Kasumi-1 (cell line): ENCODE measurements around the gene NUDT4B.
"Not testable (repeated sequence)": the region's sequence is repeated elsewhere in the genome, so short reads cannot be mapped to it uniquely, and the experiment has no call there.

Experiments
- DNase-seq, 2 experiments: peaks; one replicate each; lab custom pipeline; 2025; lab: John Stamatoyannopoulos, UW

The NUDT4B gene

DNA sequence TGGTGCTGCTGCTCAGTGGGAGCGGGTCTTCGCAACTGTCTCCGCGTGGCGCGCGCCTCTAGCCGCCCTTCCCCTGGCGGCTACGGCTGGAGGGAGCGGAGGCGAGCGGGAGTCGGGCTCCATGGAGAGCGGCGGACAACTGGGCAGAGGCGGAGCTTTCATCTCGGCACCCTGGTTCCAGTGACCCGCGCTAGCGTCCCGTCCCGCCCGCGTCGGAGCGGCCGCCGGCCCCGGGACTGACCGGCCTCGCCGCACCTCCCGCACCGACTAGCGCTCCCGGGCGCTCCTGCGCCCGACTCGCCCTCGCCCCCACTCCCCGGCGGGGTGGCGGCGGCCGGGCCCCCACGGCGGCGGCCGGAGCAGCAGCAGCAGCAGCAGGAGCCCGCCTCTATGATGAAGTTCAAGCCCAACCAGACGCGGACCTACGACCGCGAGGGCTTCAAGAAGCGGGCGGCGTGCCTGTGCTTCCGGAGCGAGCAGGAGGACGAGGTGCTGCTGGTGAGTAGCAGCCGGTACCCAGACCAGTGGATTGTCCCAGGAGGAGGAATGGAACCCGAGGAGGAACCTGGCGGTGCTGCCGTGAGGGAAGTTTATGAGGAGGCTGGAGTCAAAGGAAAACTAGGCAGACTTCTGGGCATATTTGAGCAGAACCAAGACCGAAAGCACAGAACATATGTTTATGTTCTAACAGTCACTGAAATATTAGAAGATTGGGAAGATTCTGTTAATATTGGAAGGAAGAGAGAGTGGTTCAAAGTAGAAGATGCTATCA lies at the start of gene NUDT4B:
Gene NUDT4B (plus strand): TSS at position 212 of the 772 bp plus-strand sequence. CDS start 179 bp downstream, at position 391.
- DNase-seq, result not testable (repeated sequence)

DNA sequence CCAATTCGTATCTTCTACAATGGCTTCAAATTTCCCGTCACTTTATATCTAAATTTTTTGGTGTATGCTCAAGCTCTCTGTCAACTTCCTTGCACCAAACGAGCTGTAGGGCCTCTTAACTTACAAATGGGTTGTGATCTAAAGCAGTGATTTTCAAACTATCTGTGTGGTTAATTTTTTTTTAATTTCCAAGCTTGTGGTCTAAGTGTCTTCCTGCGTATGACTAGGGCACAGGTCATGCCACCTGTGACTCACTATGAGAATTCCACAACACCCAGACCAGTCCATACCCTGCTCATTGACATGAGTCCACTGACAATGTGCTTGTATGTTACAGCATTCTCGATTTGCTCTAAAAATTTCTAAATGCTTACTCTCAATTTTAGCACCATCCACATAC lies 49.2 kb upstream of the NUDT4B start:
- DNase-seq, result not testable (repeated sequence)

DNA sequence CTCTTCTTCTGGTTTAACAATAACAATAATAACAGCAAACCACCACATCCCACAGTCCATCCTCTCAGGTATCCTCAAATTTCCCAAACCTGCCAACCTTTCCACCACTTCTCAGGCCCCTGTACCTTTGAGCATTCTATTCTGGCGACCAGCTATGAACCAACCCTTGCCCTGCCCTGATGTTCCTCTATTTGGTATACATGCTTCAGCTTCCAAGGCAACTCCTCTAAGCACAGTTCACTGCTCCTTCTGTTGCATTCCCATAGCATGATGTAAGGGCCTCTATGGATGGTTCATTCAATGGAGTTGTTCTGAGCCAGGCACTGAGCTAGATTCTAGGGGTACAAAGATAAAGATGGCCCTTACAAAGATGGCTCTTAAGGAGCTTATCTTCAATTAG lies 46.3 kb upstream of the NUDT4B start:
- not testable (repeated sequence) for DNase-seq

DNA sequence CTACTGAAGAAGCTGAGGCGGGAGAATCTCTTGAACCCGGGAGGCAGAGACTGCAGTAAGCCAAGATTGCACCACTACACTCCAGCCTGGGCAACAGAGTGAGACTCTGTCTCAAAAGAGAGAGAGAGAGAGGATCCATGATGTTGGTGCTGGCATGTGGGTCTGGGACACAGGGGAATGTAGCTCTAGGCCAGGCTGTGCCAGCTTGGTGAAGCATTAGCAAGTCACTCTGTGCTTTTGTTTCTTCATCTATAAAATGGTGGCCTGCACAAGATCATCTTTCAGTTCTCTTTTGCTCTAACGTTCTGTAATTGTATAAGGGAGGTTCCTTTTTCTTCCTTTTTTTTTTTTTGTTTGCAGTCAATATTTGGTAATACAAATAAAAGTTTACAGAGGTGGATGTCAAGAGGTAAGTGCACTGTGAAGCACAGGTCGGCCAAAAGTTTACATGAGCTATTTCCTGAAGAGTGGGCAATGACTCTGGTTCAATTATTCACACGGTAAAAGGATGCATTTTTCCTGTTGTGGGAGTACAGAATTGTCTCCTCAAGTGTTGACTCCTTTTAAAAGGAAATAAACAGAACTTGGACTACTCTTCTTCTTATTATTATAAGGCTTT lies 44.5 kb upstream of the NUDT4B start:
- not testable (repeated sequence) for DNase-seq

DNA sequence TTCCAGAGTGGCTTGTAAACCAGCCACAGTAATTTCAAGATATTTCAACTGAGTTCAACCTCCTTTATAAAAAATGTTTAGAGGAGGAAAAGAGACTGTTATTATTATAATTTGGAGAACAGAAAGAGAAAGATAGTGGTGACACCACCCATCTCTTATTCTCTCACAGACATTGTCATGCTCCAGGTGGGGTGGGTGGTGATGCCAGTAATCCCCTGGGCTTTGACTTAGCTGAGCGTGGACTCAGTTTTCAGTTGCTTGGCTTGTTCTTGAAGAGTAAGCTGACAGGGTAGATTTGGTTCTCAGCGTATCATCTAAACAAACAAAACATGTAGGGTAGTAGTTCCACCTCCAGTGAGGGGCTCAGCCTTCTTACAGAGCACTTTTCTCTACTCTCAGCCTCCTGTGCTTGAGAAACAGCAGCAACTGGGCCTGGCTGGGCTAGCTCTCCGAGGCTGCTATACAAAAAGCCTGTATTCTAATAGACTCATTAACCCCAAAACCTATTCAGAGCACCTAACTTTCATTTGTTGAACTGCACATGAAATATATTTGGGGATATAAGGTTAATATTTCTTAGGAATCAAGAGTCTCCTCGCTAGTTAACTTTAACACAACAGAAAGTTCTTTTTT lies 43.1 kb upstream of the NUDT4B start:
- not testable (repeated sequence) for DNase-seq

DNA sequence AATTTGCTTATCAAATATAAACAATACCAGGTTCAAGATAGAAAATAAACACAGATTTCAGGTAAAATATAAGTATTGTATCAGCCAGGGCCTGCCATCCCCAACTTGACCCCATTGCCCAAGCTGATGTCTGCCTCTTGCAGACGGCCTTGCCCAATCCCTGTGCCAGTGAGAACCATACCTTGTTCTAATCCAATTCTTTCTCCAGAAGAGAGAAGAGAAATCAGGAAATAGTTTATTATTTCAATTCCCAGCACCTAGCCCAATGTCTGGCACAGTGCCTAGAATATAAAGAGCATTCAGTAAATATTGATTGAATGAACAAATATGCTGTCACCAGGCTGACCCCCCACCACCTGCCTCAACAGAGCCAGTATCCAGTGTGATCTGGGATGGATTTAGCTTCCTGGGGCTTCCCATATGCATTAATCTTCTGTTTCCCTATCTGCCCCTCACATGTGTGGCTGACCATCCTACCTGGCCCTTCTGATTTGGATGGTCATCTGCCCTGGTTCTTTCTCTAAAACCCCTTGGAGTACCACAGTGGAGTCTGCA lies 39.7 kb upstream of the NUDT4B start:
- not testable (repeated sequence) for DNase-seq

DNA sequence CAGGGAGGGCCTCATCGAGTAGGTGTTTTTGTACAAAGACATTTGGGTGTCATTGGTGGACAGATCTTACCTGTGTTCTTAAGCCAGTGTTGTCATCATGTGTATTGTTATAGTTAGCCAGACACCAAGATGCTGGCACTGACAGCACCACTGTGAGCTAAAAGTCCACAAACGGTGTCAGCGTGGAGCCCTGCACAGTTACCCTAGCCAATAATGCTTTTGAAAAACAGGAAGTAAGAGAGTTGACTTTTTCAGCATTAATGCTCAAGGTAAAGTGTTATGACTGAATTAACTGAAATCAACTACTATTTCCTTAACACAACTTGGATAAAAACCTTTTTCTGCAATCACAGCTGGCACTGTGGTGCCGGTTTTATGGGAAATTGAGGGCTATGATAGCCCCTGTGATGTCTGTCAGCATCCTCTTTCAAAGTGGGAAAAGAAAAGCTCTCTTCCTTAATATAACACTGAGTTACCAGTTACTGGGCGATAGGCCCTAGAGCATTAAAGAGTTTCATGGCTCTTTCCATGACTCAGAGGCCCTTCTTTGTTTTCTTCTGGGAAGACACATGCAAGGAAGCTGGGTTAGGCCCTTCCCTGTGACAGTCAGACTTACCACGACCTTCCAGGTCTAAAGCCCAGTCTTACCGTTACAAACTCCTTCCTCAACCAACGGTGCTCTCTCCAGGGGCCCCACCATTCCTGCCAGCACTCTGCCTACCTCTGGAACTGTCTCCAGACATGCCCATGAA lies 37.6 kb upstream of the NUDT4B start:
- DNase-seq, result not testable (repeated sequence)

DNA sequence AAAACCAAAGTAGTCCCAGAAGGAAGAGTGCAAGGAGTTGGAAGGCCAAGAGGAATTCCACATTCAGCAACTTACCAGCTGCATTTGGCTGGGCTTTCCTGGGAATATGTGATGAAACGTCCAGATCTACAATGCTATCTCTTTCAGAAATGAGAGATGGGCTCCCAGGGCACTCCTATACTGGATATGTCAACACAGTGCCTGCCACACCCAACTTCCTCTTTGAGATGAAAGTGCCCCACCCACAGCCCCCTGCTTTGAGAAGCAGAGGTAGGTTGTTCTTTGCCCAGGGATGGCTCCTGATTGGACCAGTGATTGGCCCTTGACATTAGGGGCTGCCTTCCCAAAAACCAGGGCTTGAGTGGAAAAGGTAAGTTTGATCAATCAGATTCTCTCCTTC lies 36.2 kb upstream of the NUDT4B start:
- DNase-seq, result not testable (repeated sequence)

DNA sequence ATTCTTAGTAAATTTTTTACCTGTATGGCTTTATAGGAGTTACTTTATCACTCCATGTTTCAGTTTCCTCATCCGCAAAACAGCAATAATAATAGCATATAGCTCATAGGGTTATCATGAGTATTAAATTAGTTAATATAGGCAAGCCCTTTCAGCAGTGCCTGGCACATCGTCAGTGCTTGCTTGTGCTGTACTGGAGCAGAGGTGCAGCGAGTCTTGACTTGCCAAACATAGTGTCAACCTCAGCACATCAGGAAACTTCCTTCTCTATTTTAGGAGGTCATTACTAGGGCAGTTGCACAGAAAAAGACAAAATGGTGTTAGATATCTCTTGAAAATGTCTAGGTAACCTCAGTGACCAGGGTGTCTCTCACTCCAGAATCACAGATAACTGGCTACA lies 33.1 kb upstream of the NUDT4B start:
- DNase-seq, result not testable (repeated sequence)

DNA sequence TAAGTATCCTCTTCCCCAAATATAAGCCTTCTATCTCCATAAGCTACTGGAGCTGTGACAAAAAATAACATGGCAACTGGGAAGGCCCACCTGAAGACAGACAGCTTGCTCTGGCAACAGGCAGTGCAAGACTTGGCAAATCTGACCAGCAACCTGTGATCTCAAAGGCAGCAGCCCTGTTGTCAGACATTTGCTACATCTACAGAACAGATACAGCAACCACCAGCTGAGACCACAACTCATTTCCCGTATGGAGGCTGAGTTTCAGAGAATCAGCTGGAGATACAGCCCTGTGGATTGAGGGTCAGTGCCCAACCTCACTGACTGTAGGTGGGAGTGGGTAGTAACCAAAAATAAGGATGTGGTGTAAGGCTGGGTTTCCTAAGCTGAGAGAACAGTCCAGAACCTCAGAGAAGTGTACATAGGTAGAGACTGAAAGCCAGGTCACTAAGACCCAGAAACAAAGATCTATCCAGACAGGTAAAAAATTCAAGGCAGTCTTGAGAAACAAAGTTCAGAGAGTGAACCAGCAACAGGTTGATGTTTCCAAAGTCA lies 31.5 kb upstream of the NUDT4B start:
- DNase-seq, result not testable (repeated sequence)

DNA sequence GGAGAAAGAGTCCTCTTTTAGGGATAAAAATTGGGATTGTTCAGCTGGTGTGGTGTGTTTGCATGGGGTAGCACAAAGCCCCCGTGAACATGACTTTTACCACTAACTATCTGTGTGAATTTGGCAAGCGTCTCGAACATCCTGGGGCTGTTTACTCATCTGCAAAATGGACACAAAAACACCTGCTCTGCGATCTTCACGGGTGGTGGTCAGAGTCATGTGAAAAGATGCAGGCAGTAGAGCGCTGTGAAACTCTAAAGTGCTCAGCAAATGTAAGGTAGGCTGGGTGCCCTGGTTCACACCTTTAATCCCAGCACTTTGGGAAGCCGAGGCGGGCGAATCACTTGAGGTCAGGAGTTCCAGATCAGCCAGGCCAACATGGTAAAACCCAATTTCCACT lies 27.7 kb upstream of the NUDT4B start:
- DNase-seq, result not testable (repeated sequence)

DNA sequence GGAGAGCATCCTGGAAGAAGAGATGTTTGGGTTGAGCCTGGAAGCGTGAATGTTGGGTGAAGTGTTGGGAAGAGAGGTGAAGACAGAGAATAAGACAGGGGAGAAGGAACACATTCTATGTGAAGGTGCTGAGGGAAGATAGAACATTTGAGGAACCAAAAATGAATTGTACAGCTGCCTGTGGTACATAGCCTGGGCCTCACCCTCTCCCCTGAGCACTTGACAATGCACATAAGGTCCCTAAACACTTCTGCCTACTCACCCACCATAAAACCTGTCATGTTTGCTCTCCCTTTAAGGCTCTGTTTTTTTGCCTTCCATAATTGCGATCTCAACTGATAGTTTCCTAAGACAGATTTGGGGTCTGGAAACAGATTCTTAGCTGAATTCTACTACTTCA lies 25.8 kb upstream of the NUDT4B start:
- not testable (repeated sequence) for DNase-seq

DNA sequence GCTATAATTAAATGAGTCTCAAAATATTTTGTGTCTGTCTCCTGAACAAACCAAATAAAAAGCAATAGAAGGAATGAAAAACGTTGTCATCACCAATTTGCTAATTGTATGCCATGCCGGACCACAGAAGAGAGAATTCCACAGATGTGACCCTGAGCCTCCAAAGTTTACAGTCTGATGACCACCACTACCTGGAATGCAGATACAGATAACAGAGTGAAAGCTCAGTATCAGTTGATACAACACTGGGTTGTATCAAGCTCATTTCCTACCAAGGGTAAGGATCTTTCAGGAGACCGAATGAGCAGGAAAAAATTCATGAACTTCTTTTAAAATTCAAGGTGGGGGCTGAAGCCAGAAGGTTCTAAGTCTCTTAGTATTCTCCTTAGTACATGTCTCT lies 25.1 kb upstream of the NUDT4B start:
- not testable (repeated sequence) for DNase-seq

DNA sequence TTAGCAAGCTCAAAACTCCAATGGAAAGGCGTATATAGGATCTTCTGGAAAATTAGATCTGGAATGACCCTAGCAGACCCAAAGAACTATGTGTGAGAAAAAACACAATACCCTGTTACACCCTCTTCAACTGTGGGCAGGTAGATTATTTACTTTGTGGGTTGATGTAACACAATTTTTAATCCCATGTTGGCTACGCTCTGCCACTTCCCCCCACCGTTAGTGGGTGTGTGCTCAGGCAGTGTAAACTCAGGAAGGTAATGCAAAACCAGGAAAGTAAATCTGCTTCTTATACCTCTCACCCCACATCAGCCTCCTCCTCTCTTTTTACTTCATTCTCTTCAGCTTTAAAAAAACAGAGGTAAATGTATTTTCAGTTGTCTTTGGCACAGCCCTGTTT lies 23.7 kb upstream of the NUDT4B start:
- not testable (repeated sequence) for DNase-seq

DNA sequence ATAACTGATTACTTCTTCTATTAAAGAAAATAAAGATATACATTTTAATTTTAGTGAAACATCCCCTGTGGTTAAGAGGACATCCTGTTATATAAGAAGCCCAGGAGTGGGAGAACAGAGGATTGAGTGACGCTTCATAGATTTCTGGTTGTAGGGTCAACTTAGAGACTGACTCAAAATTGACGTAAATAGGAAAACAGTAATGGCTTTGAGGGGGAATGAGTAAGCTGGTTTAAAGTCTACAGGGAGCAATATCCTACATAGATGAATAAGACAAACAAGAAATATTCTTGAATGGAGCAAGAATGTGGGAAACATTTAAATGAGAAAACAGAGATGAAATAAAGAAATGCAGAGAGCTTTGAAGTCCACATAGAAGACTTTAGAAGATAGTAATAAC lies 20.7 kb upstream of the NUDT4B start:
- not testable (repeated sequence) for DNase-seq

DNA sequence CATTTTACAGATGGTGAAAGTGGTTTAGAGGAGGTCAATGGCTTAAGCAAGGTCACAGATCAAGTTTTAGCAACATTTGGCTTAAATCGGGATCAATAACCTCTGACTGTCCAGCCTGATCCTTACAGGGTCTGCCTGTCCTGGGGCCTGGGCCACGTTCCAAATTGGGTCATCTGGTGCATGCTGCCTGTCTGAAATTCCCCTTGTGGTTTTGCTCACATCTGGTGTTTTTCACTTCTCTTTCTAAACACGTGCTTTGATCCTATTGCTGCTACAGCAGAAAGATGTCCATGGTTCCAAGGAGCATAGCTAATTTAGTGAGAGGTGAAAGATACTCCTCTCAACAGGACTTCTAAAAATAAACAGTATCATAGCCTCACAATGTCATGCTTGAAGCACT lies 19.4 kb upstream of the NUDT4B start:
- not testable (repeated sequence) for DNase-seq

DNA sequence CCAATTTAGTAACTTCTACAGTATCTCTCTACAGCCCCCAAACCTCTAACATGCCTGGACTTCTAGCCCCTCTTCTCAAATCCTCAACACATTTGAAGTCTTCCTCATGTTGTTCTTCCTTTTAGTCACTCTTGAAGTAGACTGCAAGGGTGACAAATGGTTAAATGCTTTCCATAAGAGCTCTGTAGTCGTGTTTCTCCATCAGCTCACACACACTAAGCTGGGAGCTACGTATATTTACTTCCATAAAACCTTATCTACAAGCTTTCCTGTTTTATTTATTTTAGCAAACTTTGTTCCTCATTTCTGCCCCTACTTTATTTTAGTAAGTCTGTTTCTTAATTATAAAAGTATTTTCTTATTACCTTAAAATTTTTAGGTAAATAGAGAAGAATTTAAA lies 19.0 kb upstream of the NUDT4B start:
- not testable (repeated sequence) for DNase-seq

DNA sequence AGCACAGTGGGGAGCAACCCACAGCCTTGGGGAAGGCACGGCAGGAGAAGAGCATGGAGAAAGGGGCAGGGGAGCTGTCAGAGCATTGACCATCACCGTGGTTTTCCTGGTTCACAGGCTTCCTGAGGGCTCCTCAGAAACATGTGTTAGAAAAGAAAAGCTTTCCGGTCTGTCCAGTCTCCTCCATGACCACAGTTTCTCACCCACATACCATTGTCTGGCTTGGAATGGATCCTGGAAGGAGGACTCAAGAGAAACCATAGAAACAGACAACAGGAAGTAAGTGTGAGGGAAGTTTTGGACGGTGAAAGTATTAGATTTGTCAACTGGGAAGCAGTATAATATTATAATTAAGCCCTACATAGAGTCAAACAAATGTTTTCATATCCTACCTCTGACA lies 16.3 kb upstream of the NUDT4B start:
- DNase-seq, result not testable (repeated sequence)

DNA sequence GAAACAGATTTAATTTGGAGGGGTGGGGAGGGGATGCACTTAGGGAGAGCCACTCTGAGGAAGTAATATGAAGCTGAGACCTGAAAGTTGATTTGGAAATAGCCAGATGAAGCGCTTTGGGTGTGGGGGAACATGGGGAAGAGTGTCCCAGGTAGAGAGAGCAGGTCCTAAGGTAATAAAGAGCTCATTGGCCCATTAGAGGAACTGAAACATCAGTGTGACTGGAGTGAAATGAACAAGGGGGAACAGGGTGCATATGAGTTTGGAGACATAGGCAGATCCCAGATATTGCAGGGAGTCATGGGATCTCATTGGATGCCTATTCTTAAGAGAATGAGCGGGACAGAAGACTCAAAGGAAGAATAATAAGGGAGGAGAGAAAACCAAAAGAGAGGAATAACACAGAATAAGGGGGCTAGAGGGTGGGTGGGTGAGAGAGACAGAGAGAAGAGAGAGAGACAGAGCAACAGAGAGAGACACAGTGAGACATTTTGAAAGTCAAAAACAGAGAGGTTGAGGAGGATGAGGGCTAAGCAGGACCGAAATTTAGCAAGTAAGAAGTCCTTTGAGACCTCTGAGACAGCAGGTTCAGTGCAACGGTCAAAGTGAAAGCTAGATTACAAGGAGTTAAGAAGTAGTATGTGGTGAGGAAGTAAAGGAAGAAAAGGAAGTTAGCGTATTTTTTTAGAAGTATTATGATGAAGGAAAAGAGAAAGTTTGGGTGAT lies 14.8 kb upstream of the NUDT4B start:
- not testable (repeated sequence) for DNase-seq

DNA sequence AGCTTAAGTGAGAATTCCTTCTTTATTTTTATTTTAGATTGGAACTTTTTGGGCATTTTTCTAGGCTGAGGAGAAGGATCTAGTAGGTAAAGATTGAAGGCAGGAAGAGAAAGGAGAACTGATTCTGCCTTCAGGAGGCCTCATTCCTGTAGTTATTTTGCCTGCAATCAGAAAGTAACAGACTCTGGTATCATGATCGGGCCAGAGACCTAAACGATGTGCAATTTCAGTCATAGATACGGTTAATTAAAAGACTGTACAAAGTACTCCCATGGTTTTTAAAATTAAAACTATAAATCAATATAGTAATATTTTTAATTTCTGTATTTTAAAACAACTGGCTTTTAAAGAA lies 14.3 kb upstream of the NUDT4B start:
- not testable (repeated sequence) for DNase-seq

DNA sequence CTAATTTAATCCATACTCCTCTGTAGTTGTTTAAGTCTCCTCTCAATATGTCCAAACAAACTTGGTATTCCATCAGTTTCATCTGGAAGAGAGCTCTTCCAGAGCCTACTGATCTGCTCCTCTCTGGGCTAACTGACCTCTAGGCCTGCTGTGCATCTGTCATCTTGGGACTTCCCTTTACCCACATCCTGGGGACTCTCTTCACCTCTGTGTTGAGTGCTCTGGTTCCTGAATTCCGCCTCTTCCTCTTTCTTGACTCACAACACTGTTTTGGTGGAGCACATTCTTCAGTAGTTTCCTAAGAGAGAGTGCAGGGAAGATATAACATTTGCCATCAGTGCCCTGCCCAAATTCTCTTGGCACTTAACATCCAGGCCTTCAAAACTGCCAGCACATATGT lies 13.0 kb upstream of the NUDT4B start:
- DNase-seq, result not testable (repeated sequence)
